GM23248 (cell line): ENCODE results near the gene RPL22. TPM values are rescaled to one million over a fixed set of nuclear protein-coding genes. Genes with fewer than 3 reads are reported as not detected.

Experiments used
- DNase-seq: peaks from one replicate; pipeline ENCODE4 v3.0.0-alpha.2; 2015
- H2AFZ ChIP-seq: fragments of 200-600 bp; sonication (generic); 2 replicates; pipeline ENCODE4 v1.6.1; 2016; ENCODE audit warnings: antibody characterized with exemption
- H3F3A ChIP-seq: fragments of 200-600 bp; sonication (generic); 2 replicates; pipeline ENCODE4 v1.6.1; 2016; ENCODE audit warnings: mild to moderate bottlenecking, antibody characterized with exemption, mixed run types; ENCODE audit not compliant: insufficient read depth
- H3K27ac ChIP-seq: fragments of 200-600 bp; sonication (generic); 2 replicates; pipeline ENCODE4 v1.5.1; 2016; ENCODE audit warnings: mild to moderate bottlenecking
- H3K27me3 ChIP-seq: fragments of 200-600 bp; sonication (generic); replicated peaks from 2 replicates; pipeline ENCODE4 v1.6.1; 2016; ENCODE audit warnings: mild to moderate bottlenecking; ENCODE audit not compliant: insufficient read depth
- H3K36me3 ChIP-seq: fragments of 200-600 bp; sonication (generic); 2 replicates; pipeline ENCODE4 v1.6.1; 2016; ENCODE audit warnings: low read depth, mild to moderate bottlenecking
- H3K4me1 ChIP-seq: fragments of 200-600 bp; sonication (generic); 2 replicates; pipeline ENCODE4 v1.6.1; 2016; ENCODE audit warnings: mild to moderate bottlenecking; ENCODE audit not compliant: insufficient read depth
- H3K4me2 ChIP-seq: fragments of 200-600 bp; sonication (generic); one replicate; pipeline ENCODE4 v1.6.1; 2016; ENCODE audit warnings: mild to moderate bottlenecking; ENCODE audit not compliant: unreplicated experiment
- H3K4me3 ChIP-seq: fragments of 200-600 bp; sonication (generic); 2 replicates; pipeline ENCODE4 v1.5.1; 2016; ENCODE audit warnings: mild to moderate bottlenecking
- H3K79me2 ChIP-seq: fragments of 200-600 bp; sonication (generic); 2 replicates; pipeline ENCODE4 v1.6.1; 2016; ENCODE audit warnings: mild to moderate bottlenecking; ENCODE audit not compliant: insufficient read depth
- H3K9ac ChIP-seq: fragments of 200-600 bp; sonication (generic); 2 replicates; pipeline ENCODE4 v1.6.1; 2016; ENCODE audit warnings: mild to moderate bottlenecking
- H3K9me2 ChIP-seq: fragments of 200-600 bp; sonication (generic); 2 replicates; pipeline ENCODE4 v1.6.1; 2016; ENCODE audit warnings: mixed run types, mild to moderate bottlenecking, moderate library complexity; ENCODE audit not compliant: insufficient read depth
- H3K9me3 ChIP-seq: fragments of 200-600 bp; sonication (generic); one replicate; pipeline ENCODE4 v1.6.1; 2017; ENCODE audit warnings: low read depth
- H4K20me1 ChIP-seq: fragments of 200-600 bp; sonication (generic); 2 replicates; pipeline ENCODE4 v1.6.0; 2016; ENCODE audit not compliant: insufficient read depth
- EZH2 ChIP-seq: fragments of 200-600 bp; sonication (generic); IDR thresholded peaks from 2 replicates; pipeline ENCODE4 v1.6.1; 2018; ENCODE audit warnings: antibody characterized with exemption, mild to moderate bottlenecking; ENCODE audit not compliant: insufficient read depth, poor library complexity, severe bottlenecking
- EZH2phosphoT487 ChIP-seq: fragments of 200-600 bp; sonication (generic); IDR thresholded peaks from 2 replicates; pipeline ENCODE4 v1.6.1; 2018; ENCODE audit warnings: antibody characterized with exemption, moderate library complexity, mild to moderate bottlenecking, low read depth; ENCODE audit not compliant: insufficient read depth
- WGBS, 2 experiments: methylation state at CpG; one replicate each; pipeline ENCODE4 v1.1.6; 2015 to 2017; ENCODE audit warnings: low lambda C conversion rate in 2 of 2, low coverage in 1 of 2; ENCODE audit errors: missing lambda C conversion rate in 2 of 2; 5-methylcytosine and 5-hydroxymethylcytosine counted together
- in situ Hi-C: fragments of 300-500 bp; cut with MboI; formaldehyde crosslinking; loops from 2 replicates; pipeline ENCODE4 v1.15.0; 2020
- polyA plus RNA-seq: library from polyadenylated mRNA; unstranded; fragments of >200 nt; fragmentation: Nextera tagmentation; extraction: Ambion mirVana; gene quantifications from 2 replicates; pipeline ENCODE4 v1.2.1, GENCODE V29; 2016
- total RNA-seq: library from RNA; depleted of rRNA; stranded (reverse); fragments of >200 nt; shearing (Covaris generic); gene quantifications from 2 replicates; pipeline ENCODE4 v1.2.3, GENCODE V29; 2014

RPL22 gene
- total and polyA plus RNA-seq, 2 experiments from 2014 or later = 127 to 137 TPM

DNA sequence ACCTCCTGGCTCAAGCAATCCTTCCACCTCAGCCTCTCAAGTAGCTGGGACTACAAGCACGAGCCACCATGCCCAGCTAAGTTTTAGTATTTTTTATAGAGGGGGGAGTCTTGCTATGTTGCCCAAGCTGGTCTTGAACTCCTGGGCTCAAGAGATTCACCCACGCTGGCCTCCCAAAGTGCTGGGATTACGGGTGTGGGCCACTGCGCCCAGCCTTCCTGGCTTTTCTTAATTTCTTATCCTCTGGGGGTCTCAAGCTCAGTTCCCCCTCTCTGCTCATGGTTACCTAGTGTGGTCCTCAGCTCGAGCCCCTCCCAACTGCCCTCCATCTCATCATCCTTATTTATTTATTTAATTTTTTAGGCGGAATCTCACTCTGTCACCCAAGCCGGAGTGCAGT lies 2.9 kb upstream of the RPL22 start:
- no peak for DNase-seq
- H2AFZ ChIP-seq = no peak overlapping the region
- TF ChIP-seq EZH2 (no peak), EZH2phosphoT487 (no peak)
- no peak overlapping the region for H3K4me2 ChIP-seq
- H4K20me1 ChIP-seq = 0 out of 2 replicates have a peak, but pooled peaks cover 2% of the 10 kb centered on the region
- H3K79me2 ChIP-seq = peaks cover 21% of the 10 kb centered on the region
- H3K4me1 ChIP-seq = peaks cover 11% of the 10 kb centered on the region
- H3K9me2 ChIP-seq = no peaks in the 10 kb centered on the region
- 74 to 76% methylated on average over 7 of the region's 7 CpGs for WGBS, 2 experiments
- no peaks in the 10 kb centered on the region for H3F3A ChIP-seq
- H3K36me3 ChIP-seq = 0 out of 2 replicates have a peak, but pooled peaks cover 3% of the 10 kb centered on the region
- in situ Hi-C loops = no loop called here
- H3K27ac ChIP-seq = no peak overlapping the region
- H3K9ac ChIP-seq = no peak overlapping the region
- H3K9me3 ChIP-seq = no peaks in the 10 kb centered on the region
- H3K27me3 ChIP-seq = no peaks in the 10 kb centered on the region
- H3K4me3 ChIP-seq = no peak overlapping the region

- peak overlapping the region; percentile 63 for H3K4me2 ChIP-seq
- H3K27ac ChIP-seq = peak overlapping the region; percentile 79
- no peak for TF ChIP-seq EZH2phosphoT487
- in situ Hi-C loops = no loop called here
- H3K9me2 ChIP-seq = no peaks in the 10 kb centered on the region
- no peaks in the 10 kb centered on the region for H3K27me3 ChIP-seq
- H3K36me3 ChIP-seq = peaks cover 15% of the 10 kb centered on the region
- peak overlapping the region; percentile 97 for H3K9ac ChIP-seq
- H3K9me3 ChIP-seq = no peaks in the 10 kb centered on the region
- peaks cover 11% of the 10 kb centered on the region for H3K4me1 ChIP-seq
- H3K79me2 ChIP-seq = peaks cover 40% of the 10 kb centered on the region
- H3K4me3 ChIP-seq = peak overlapping the region; percentile 82
- 0 out of 2 replicates have a peak, but pooled peaks cover 11% of the 10 kb centered on the region for H4K20me1 ChIP-seq
- DNase-seq = no peak
- 61 to 62% methylated on average over 10 of the region's 10 CpGs for WGBS, 2 experiments
- H3F3A ChIP-seq = no peaks in the 10 kb centered on the region
- peak overlapping the region; percentile 97 for H2AFZ ChIP-seq
Observed at GRCh38 chr1:6200188-6200809, 904 bp upstream of the RPL22 start.

DNA sequence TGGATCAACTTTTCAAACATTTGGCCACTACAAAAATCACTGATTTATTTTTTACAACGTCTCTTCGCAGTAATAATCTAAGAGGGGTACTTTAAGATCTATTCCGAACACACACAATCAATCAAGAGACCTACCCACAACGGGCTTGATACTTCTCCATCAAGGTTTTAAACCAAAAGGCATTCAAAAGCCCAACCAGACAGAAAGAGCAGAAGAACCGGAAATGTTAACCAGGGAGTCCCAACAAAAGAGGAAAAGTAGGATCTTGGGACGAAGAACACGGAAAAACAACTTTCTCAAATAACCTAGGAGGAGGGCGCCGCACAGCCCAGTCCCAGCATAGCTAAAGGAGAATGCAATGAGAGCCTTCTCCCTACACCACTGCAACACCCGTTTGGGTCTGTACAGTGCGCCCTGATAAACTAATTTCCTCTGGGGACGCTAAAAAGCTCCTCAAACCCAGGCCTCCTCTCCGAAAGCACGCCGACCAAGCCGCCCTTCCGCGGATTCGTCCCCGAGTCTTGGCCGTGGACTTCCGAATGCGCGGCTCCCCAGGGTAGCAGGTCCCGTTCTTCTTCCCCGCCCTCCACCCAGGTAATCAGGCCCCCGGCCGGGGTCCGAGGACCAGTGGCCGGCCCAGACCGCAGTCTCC lies 623 bp downstream of the RPL22 start:
- Histone ChIP-seq H2AFZ (peak overlapping the region; percentile 57), H3K4me3 (peak overlapping the region; percentile 82), H4K20me1 (0 out of 2 replicates have a peak, but pooled peaks cover 11% of the 10 kb centered on the region), H3K9me3 (no peaks in the 10 kb centered on the region), H3K9ac (peak overlapping the region; percentile 97), H3K4me2 (peak overlapping the region; percentile 95), H3K9me2 (no peaks in the 10 kb centered on the region), H3K36me3 (peaks cover 25% of the 10 kb centered on the region), H3K79me2 (peaks cover 56% of the 10 kb centered on the region), H3K4me1 (peaks cover 11% of the 10 kb centered on the region), H3F3A (no peaks in the 10 kb centered on the region), H3K27me3 (no peaks in the 10 kb centered on the region), H3K27ac (peak overlapping the region; percentile 79)
- in situ Hi-C loops = no loop called here
- peak; percentile 64 for DNase-seq
- WGBS, 2 experiments = 1 to 2% methylated on average over 31 of the region's 31 CpGs
- TF ChIP-seq EZH2 (no peak), EZH2phosphoT487 (no peak)

DNA sequence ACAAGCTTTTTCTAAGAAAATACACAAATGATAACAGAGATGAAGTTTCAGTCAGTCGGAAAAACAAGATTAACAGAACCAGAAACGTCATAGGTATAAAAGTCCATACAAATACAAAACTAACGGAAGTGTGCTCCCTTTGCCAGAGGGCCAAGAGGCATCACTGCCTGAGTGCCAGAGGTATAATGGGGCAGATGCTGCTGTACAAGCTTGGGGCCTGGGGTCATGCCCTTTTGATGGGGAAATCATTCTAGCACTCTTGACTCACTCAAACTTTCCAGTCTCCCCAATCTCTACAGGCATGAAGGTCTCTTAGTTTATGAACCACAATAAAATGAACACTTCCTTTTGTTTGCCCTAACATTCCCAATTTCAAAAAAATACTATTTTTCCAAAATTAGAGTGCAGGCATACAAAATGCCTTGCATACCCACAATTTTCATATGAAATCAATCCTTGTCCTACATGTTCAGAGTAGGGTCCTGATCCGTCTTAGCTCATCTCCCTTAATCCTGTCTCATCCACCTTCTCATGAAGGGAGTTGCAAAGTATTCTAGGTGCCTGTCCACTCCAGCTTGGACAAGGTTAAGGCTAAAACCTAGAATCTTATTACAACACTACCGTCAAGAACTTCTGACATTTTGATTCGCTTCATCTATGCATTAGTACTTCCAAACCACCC lies 1.5 kb downstream of the RPL22 start:
- 72 to 78% methylated on average over 6 of the region's 6 CpGs for WGBS, 2 experiments
- Histone ChIP-seq H4K20me1 (0 out of 2 replicates have a peak, but pooled peaks cover 11% of the 10 kb centered on the region), H3K79me2 (peaks cover 65% of the 10 kb centered on the region), H3K4me2 (peak overlapping the region; percentile 95), H3K36me3 (peaks cover 29% of the 10 kb centered on the region), H3K4me1 (peaks cover 11% of the 10 kb centered on the region), H3K9ac (peak overlapping the region; percentile 97), H2AFZ (no peak overlapping the region), H3K9me3 (no peaks in the 10 kb centered on the region), H3F3A (no peaks in the 10 kb centered on the region), H3K27me3 (no peaks in the 10 kb centered on the region), H3K27ac (peak overlapping the region; percentile 79; the same call in 1 of the 2 replicates), H3K9me2 (no peaks in the 10 kb centered on the region), H3K4me3 (peak overlapping the region; percentile 82)
- peak; percentile 35 for DNase-seq
- TF ChIP-seq EZH2 = no peak
- no peak for TF ChIP-seq EZH2phosphoT487
- in situ Hi-C loops = no loop called here
